Lung (tissue), 12 donors: ENCODE measurements around the gene MAN2A1. TPM values are rescaled to one million over a fixed set of nuclear protein-coding genes. Genes with fewer than 3 reads are reported as not detected.

ENCODE experiments used
- ATAC-seq: fragments of 200-7000 bp; cut with Tn5 transposase; one replicate; pipeline ENCODE4 v1.9.1; 2020; ENCODE audit warnings: moderate number of reproducible peaks; ENCODE audit not compliant: insufficient read depth, low FRiP score
- DNase-seq, 3 donors: peaks; one replicate each; pipeline ENCODE4 v3.0.0-alpha.2; 2013 to 2017
- H3K27ac ChIP-seq, 2 donors: one replicate each; pipeline ENCODE4 v1.5.1; 2013; ENCODE audit warnings: mild to moderate bottlenecking in 2 of 2, moderate library complexity in 2 of 2, control low read depth in 1 of 2, inconsistent platforms in 1 of 2, low read depth in 1 of 2, low read length in 1 of 2
- H3K27me3 ChIP-seq, 3 donors: one replicate each; pipeline ENCODE4 v1.5.1; 2013; ENCODE audit warnings: low read length in 2 of 3; ENCODE audit not compliant: control insufficient read depth in 3 of 3, insufficient read depth in 3 of 3
- H3K36me3 ChIP-seq, 4 donors: one replicate each; pipeline ENCODE4 v1.5.1; 2013; ENCODE audit warnings: low read length in 4 of 4, mild to moderate bottlenecking in 1 of 4, moderate library complexity in 1 of 4; ENCODE audit not compliant: control insufficient read depth in 4 of 4, insufficient read depth in 4 of 4
- H3K4me1 ChIP-seq, 5 donors: one replicate each; pipeline ENCODE4 v1.5.1; 2013; ENCODE audit warnings: low read length in 5 of 5, mild to moderate bottlenecking in 2 of 5, moderate library complexity in 1 of 5; ENCODE audit not compliant: control insufficient read depth in 5 of 5, insufficient read depth in 5 of 5
- H3K4me3 ChIP-seq: one replicate; pipeline ENCODE4 v1.5.1; 2013; ENCODE audit warnings: mild to moderate bottlenecking, control low read depth, moderate library complexity
- H3K9ac ChIP-seq, 2 donors: one replicate each; pipeline ENCODE4 v1.5.1; 2013; ENCODE audit warnings: low read length in 2 of 2, control low read depth in 1 of 2; ENCODE audit not compliant: insufficient read depth in 1 of 2
- H3K9me3 ChIP-seq, 4 donors: one replicate each; pipeline ENCODE4 v1.5.1; 2013; ENCODE audit warnings: low read length in 3 of 4, mild to moderate bottlenecking in 1 of 4, moderate library complexity in 1 of 4; ENCODE audit not compliant: control insufficient read depth in 4 of 4, insufficient read depth in 3 of 4
- CTCF ChIP-seq: IDR thresholded peaks from 2 replicates; pipeline ENCODE4 v1.5.1; 2012; ENCODE audit warnings: mild to moderate bottlenecking; ENCODE audit errors: control extremely low read depth, extremely low read depth
- WGBS, 2 donors: extraction: QIAGEN DNeasy Blood & Tissue Kit; methylation state at CpG; one replicate each; pipeline ENCODE4 v1.1.7; 2013; 5-methylcytosine and 5-hydroxymethylcytosine counted together
- polyA plus RNA-seq, 2 donors: library from polyadenylated mRNA; stranded (reverse); fragments of 200-250 nt; gene quantifications; one replicate each; pipeline ENCODE4 v1.2.1, GENCODE V29; 2013
- total RNA-seq, 2 donors: library from RNA; depleted of rRNA in 1 of 2; stranded (reverse); fragments of >200 nt in 1 of 2; gene quantifications; one replicate each; pipeline ENCODE4 v1.2.1, GENCODE V29; 2014 to 2021
- donor health status: control.
- donor health status: control.
- donor health status: Bipolar disorder and iron deficiency.
- donor health status: healthy.
- donor health status: DM: yes; HTN: yes; CAD: no.

MAN2A1 gene
- total and polyA plus RNA-seq, 4 donors, result 7.8 to 65.1 (median 25.3) TPM

GRCh38 chr5:109644829-109645228 lies 44.9 kb upstream of the MAN2A1 start:
- ATAC-seq (no peak), DNase-seq (peak in 2 of 3 donors; percentile 29 to 46)
- H3K4me1 ChIP-seq, result peaks cover 0 to 36% (median 0%) of the 10 kb centered on the region in 5 donors
- 81 to 86% methylated on average over 7 of the region's 7 CpGs for WGBS, 2 donors
- H3K27ac ChIP-seq, result no peak overlapping the region
- H3K27me3 ChIP-seq, result no peaks in the 10 kb centered on the region
- no peak overlapping the region for H3K4me3 ChIP-seq
- TF ChIP-seq CTCF, result no peak
- H3K9me3 ChIP-seq, result no peaks in the 10 kb centered on the region
- H3K9ac ChIP-seq, result no peak overlapping the region
- H3K36me3 ChIP-seq, result no peaks in the 10 kb centered on the region

GRCh38 chr5:109645707-109646192 lies 44.0 kb upstream of the MAN2A1 start:
- peak; percentile 67 to 83 (median 72) for DNase-seq
- Histone ChIP-seq H3K9me3 (no peaks in the 10 kb centered on the region), H3K27ac (no peak overlapping the region), H3K27me3 (no peaks in the 10 kb centered on the region), H3K36me3 (no peaks in the 10 kb centered on the region), H3K9ac (no peak overlapping the region), H3K4me1 (peaks cover 0 to 36% (median 0%) of the 10 kb centered on the region in 5 donors), H3K4me3 (no peak overlapping the region)
- WGBS, 2 donors, result 55 to 72% methylated on average over 2 of the region's 2 CpGs
- no peak for TF ChIP-seq CTCF
- no peak for ATAC-seq

GRCh38 chr5:109649318-109649717 lies 40.4 kb upstream of the MAN2A1 start:
- no peak overlapping the region for H3K9ac ChIP-seq
- ATAC-seq (no peak), DNase-seq (peak in 1 of 3 donors; percentile 24)
- 47 to 65% methylated on average over 4 of the region's 4 CpGs for WGBS, 2 donors
- H3K4me1 ChIP-seq, result peaks cover 0 to 33% (median 0%) of the 10 kb centered on the region in 5 donors
- no peaks in the 10 kb centered on the region for H3K36me3 ChIP-seq
- H3K4me3 ChIP-seq, result no peak overlapping the region
- H3K27ac ChIP-seq, result no peak overlapping the region
- no peaks in the 10 kb centered on the region for H3K27me3 ChIP-seq
- TF ChIP-seq CTCF, result no peak
- H3K9me3 ChIP-seq, result no peaks in the 10 kb centered on the region

- peaks cover 0 to 21% (median 0%) of the 10 kb centered on the region in 5 donors for H3K4me1 ChIP-seq
- TF ChIP-seq CTCF, result no peak
- ATAC-seq (no peak), DNase-seq (no peak)
- no peak overlapping the region for H3K9ac ChIP-seq
- H3K9me3 ChIP-seq, result no peaks in the 10 kb centered on the region
- H3K36me3 ChIP-seq, result no peaks in the 10 kb centered on the region
- WGBS, 2 donors, result 53 to 65% methylated on average over 4 of the region's 4 CpGs
- no peak overlapping the region for H3K27ac ChIP-seq
- H3K4me3 ChIP-seq, result no peak overlapping the region
- H3K27me3 ChIP-seq, result no peaks in the 10 kb centered on the region
Measured at GRCh38 chr5:109650493-109650892, 39.2 kb upstream of the MAN2A1 start.
